ENCODE measurements around the gene SRD5A3.

DNA sequence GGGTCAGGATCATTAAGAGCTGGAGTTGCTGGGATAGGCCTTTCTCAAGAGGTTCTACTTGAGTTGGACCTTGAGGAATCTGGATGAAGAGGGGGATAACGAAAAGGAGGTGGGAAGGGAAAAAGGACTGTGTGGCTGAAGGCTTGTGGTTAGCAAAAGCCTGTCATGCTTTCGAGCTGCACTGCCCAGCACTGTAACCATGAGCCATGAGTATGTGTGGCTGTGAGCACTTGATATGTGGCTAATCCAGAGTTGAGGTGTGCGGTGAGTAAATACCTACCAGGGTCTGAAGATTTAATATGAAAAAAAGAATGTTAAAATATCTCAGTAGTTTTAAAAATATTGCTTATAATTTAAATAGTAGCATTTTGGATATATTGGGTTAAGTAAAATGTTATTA is 61.1 kb downstream of the SRD5A3 start:
- TF ChIP-seq POLR2A (IDR thresholded peaks at IDR 0.05) (no peak), CTCF (IDR thresholded peaks at IDR 0.05) (no peak), EP300 (IDR thresholded peaks at IDR 0.05) (no peak), POLR2AphosphoS5 (IDR thresholded peaks at IDR 0.05) (no peak)
